G401 (cell line): Measurements from ENCODE around the gene P2RX7. TPM values are rescaled to one million over a fixed set of nuclear protein-coding genes. Genes with fewer than 3 reads are reported as not detected.
"Not testable (repeated sequence)": the region's sequence is repeated elsewhere in the genome, so short reads cannot be mapped to it uniquely, and the experiment has no call there.

Source experiments
- DNase-seq: peaks from one replicate; pipeline ENCODE4 v3.0.0-alpha.2; 2015; ENCODE audit warnings: low spot score
- in situ Hi-C: cut with HindIII; loops from 2 replicates; pipeline ENCODE4 v1.10.0; 2016; ENCODE audit warnings: low sequenced_read_pairs, mixed read lengths
- total RNA-seq: library from RNA; depleted of rRNA; stranded (reverse); fragments of >200 nt; shearing (Covaris generic); gene quantifications from 2 replicates; pipeline ENCODE4 v1.2.3, GENCODE V29; 2014

Gene P2RX7
- total RNA-seq, 1 experiment from 2014 or later: not detected

- no peak for DNase-seq
Measured at GRCh38 chr12:121190523-121191031, 57.9 kb downstream of the P2RX7 start.

GRCh38 chr12:121191151-121191550 is 58.5 kb downstream of the P2RX7 start:
- DNase-seq: no peak
- in situ Hi-C loops: no loop called here

More at GRCh38 chr12:121190523-121191031, 57.9 kb downstream of the P2RX7 start:
- in situ Hi-C loops: no loop called here

GRCh38 chr12:121196902-121197301 is 64.2 kb downstream of the P2RX7 start:
- no peak for DNase-seq
- in situ Hi-C loops: no loop called here

GRCh38 chr12:121198949-121199348 is 66.3 kb downstream of the P2RX7 start:
- DNase-seq: no peak
- in situ Hi-C loops: no loop called here

- in situ Hi-C loops, DNase-seq: not testable (repeated sequence)
Measured at GRCh38 chr12:121201140-121201539, 68.5 kb downstream of the P2RX7 start.

- peak; percentile 48 for DNase-seq
- in situ Hi-C loops: no loop called here
Measured at GRCh38 chr12:121202407-121203355, 70.0 kb downstream of the P2RX7 start.

- no peak for DNase-seq
- in situ Hi-C loops: no loop called here
Measured at GRCh38 chr12:121203482-121203881, 70.8 kb downstream of the P2RX7 start.

GRCh38 chr12:121205491-121205890 is 72.8 kb downstream of the P2RX7 start:
- DNase-seq: no peak
- in situ Hi-C loops: no loop called here

- DNase-seq, in situ Hi-C loops: not testable (repeated sequence)
Measured at GRCh38 chr12:121208571-121208970, 75.9 kb downstream of the P2RX7 start.

GRCh38 chr12:121209221-121209620 is 76.5 kb downstream of the P2RX7 start:
- in situ Hi-C loops: no loop called here
- no peak for DNase-seq

- in situ Hi-C loops: no loop called here
- DNase-seq: peak; percentile 77
Measured at GRCh38 chr12:121209624-121210572, 77.2 kb downstream of the P2RX7 start, which contains the start of gene P2RX4. TSS of gene P2RX4 (plus strand) at chr12:121210129. CDS start at chr12:121210165, 36 bp downstream.

GRCh38 chr12:121212875-121213274 is 80.2 kb downstream of the P2RX7 start:
- in situ Hi-C loops: no loop called here

GRCh38 chr12:121214166-121214777 is 81.6 kb downstream of the P2RX7 start:
- no peak for DNase-seq
- in situ Hi-C loops: no loop called here

More at GRCh38 chr12:121212875-121213274, 80.2 kb downstream of the P2RX7 start:
- DNase-seq: no peak

GRCh38 chr12:121214855-121215745 is 82.4 kb downstream of the P2RX7 start:
- no peak for DNase-seq
- in situ Hi-C loops: no loop called here

GRCh38 chr12:121216102-121216501 is 83.4 kb downstream of the P2RX7 start:
- in situ Hi-C loops: no loop called here

GRCh38 chr12:121217063-121217462 is 84.4 kb downstream of the P2RX7 start:
- in situ Hi-C loops: no loop called here
- no peak for DNase-seq

More at GRCh38 chr12:121216102-121216501, 83.4 kb downstream of the P2RX7 start:
- no peak for DNase-seq

GRCh38 chr12:121217761-121218160 is 85.1 kb downstream of the P2RX7 start:
- in situ Hi-C loops: no loop called here
- peak; percentile 68 for DNase-seq
